GM23338 (cell line): ENCODE data around the gene ACSL3. TPM values are rescaled to one million over a fixed set of nuclear protein-coding genes. Genes with fewer than 3 reads are reported as not detected.

Experiments
- ATAC-seq: fragments of 200-7000 bp; cut with Tn5 transposase; 3 replicates; pipeline ENCODE4 v1.9.1; 2020
- DNase-seq: peaks from one replicate; pipeline ENCODE4 v3.0.0-alpha.2; 2015; ENCODE audit warnings: low spot score
- H2AFZ ChIP-seq: fragments of 200-600 bp; sonication (generic); 2 replicates; pipeline ENCODE4 v1.8.0; 2016; ENCODE audit warnings: antibody characterized with exemption, mild to moderate bottlenecking, moderate library complexity
- H3F3A ChIP-seq: fragments of 200-600 bp; sonication (generic); replicated peaks from 2 replicates; pipeline ENCODE4 v1.8.0; 2017; ENCODE audit warnings: antibody characterized with exemption, mixed run types, low read depth
- H3K27ac ChIP-seq: fragments of 200-600 bp; sonication (generic); 2 replicates; pipeline ENCODE4 v1.6.1; 2016; ENCODE audit warnings: low read depth
- H3K27me3 ChIP-seq: fragments of 200-600 bp; sonication (generic); 2 replicates; pipeline ENCODE4 v1.8.0; 2016; ENCODE audit warnings: mild to moderate bottlenecking, mixed run types, moderate library complexity; ENCODE audit not compliant: insufficient read depth
- H3K36me3 ChIP-seq: fragments of 200-600 bp; sonication (generic); 2 replicates; pipeline ENCODE4 v1.8.0; 2016; ENCODE audit warnings: mild to moderate bottlenecking; ENCODE audit not compliant: insufficient read depth
- H3K4me1 ChIP-seq: fragments of 200-600 bp; sonication (generic); 2 replicates; pipeline ENCODE4 v1.8.0; 2016; ENCODE audit warnings: mild to moderate bottlenecking, moderate library complexity; ENCODE audit not compliant: insufficient read depth
- H3K4me2 ChIP-seq: fragments of 200-600 bp; sonication (generic); 2 replicates; pipeline ENCODE4 v1.7.1; 2017; ENCODE audit warnings: mixed run types
- H3K4me3 ChIP-seq: fragments of 200-600 bp; sonication (generic); 2 replicates; pipeline ENCODE4 v1.6.1; 2016; ENCODE audit warnings: mixed run types
- H3K79me2 ChIP-seq: fragments of 200-600 bp; sonication (generic); replicated peaks from 2 replicates; pipeline ENCODE4 v1.8.0; 2017; ENCODE audit warnings: mild to moderate bottlenecking; ENCODE audit not compliant: insufficient read depth
- H3K9me2 ChIP-seq: fragments of 200-600 bp; sonication (generic); 2 replicates; pipeline ENCODE4 v1.8.0; 2017; ENCODE audit not compliant: insufficient read depth
- H4K20me1 ChIP-seq: fragments of 200-600 bp; sonication (generic); replicated peaks from 2 replicates; pipeline ENCODE4 v1.8.0; 2017; ENCODE audit warnings: mild to moderate bottlenecking; ENCODE audit not compliant: insufficient read depth
- H3K27ac Mint-ChIP-seq: 2 replicates; pipeline ENCODE4 v1.8.0; 2020; ENCODE audit warnings: inconsistent platforms, mild to moderate bottlenecking, moderate library complexity, mixed read lengths
- H3K27me3 Mint-ChIP-seq: 3 replicates; pipeline ENCODE4 v1.8.0; 2022; ENCODE audit warnings: low read depth, mild to moderate bottlenecking, moderate library complexity, mixed read lengths, inconsistent platforms; ENCODE audit not compliant: insufficient read depth, poor library complexity
- H3K36me3 Mint-ChIP-seq: 3 replicates; pipeline ENCODE4 v1.8.0; 2021; ENCODE audit warnings: low read depth, mild to moderate bottlenecking, inconsistent platforms, moderate library complexity, mixed read lengths
- H3K4me1 Mint-ChIP-seq: 3 replicates; pipeline ENCODE4 v1.8.0; 2020; ENCODE audit warnings: mild to moderate bottlenecking, inconsistent platforms, mixed read lengths
- H3K4me3 Mint-ChIP-seq: 3 replicates; pipeline ENCODE4 v1.8.0; 2021; ENCODE audit warnings: moderate library complexity, mild to moderate bottlenecking, inconsistent platforms, mixed read lengths
- H3K9me3 Mint-ChIP-seq: 3 replicates; pipeline ENCODE4 v1.8.0; 2020; ENCODE audit warnings: moderate library complexity, mild to moderate bottlenecking, inconsistent platforms, mixed read lengths
- CREB1 ChIP-seq: fragments of 250-450 bp; sonication (Bioruptor Pico); IDR thresholded peaks from 2 replicates; pipeline ENCODE4 v1.5.0; 2020; ENCODE audit warnings: low read depth, mild to moderate bottlenecking, moderate library complexity
- EZH2 ChIP-seq: fragments of 200-600 bp; sonication (generic); IDR thresholded peaks from one replicate; pipeline ENCODE4 v1.8.0; 2017; ENCODE audit warnings: antibody characterized with exemption, mild to moderate bottlenecking, low read depth; ENCODE audit not compliant: unreplicated experiment
- EZH2phosphoT487 ChIP-seq: fragments of 200-600 bp; sonication (generic); IDR thresholded peaks from one replicate; pipeline ENCODE4 v1.8.1; 2018; ENCODE audit warnings: antibody characterized with exemption; ENCODE audit not compliant: unreplicated experiment
- REST ChIP-seq: IDR thresholded peaks from one replicate; pipeline ENCODE4 v1.6.1; 2018; ENCODE audit warnings: antibody characterized with exemption; ENCODE audit not compliant: unreplicated experiment
- STAT1 ChIP-seq: IDR thresholded peaks from one replicate; pipeline ENCODE4 v1.6.1; 2016; ENCODE audit warnings: antibody characterized with exemption; ENCODE audit not compliant: unreplicated experiment
- ZNF114 ChIP-seq: fragments of 250-450 bp; sonication (Bioruptor Pico); IDR thresholded peaks from 2 replicates; pipeline ENCODE4 v1.5.0; 2020; ENCODE audit warnings: mild to moderate bottlenecking, moderate library complexity
- ZNF462 ChIP-seq: fragments of 250-450 bp; sonication (Bioruptor Pico); IDR thresholded peaks from 2 replicates; pipeline ENCODE4 v1.5.0; 2020; ENCODE audit warnings: mild to moderate bottlenecking, moderate library complexity
- polyA plus RNA-seq: library from polyadenylated mRNA; unstranded; fragments of >200 nt; fragmentation: Nextera tagmentation; extraction: Ambion mirVana; gene quantifications from 2 replicates; pipeline ENCODE4 v1.2.1, GENCODE V29; 2016
- total RNA-seq: library from RNA; depleted of rRNA; stranded (reverse); fragments of >200 nt; shearing (Covaris generic); gene quantifications from 2 replicates; pipeline ENCODE4 v1.2.3, GENCODE V29; 2014
- TF ChIP-seq, protein P1 (sequence below): IDR thresholded peaks from 2 replicates; pipeline ENCODE4 v1.6.1; 2016; ENCODE audit warnings: antibody characterized with exemption
- TF ChIP-seq, protein P2 (sequence below), 2 experiments: fragments of 200-600 bp in 1 of 2; sonication (generic) in 1 of 2; conservative IDR thresholded peaks; 2 replicates each; pipeline versions ENCODE4 v1.5.1 to v1.6.1; 2016 to 2017; ENCODE audit warnings: antibody characterized with exemption in 2 of 2, low read depth in 2 of 2, mild to moderate bottlenecking in 2 of 2, moderate library complexity in 1 of 2

Gene ACSL3
- total and polyA plus RNA-seq, 2 experiments from 2014 or later: 55.3 to 130 TPM

GRCh38 chr2:222952204-222952603, 91.4 kb downstream of the ACSL3 start:
- H3K27me3 ChIP-seq: no peaks in the 10 kb centered on the region
- no peaks in the 10 kb centered on the region for H3K36me3 ChIP-seq
- no peak for TF ChIP-seq ZNF462
- no peak for TF ChIP-seq REST
- TF ChIP-seq ZNF114 (CRISPR knock-in tag): no peak
- no peak for TF ChIP-seq CREB1
- TF ChIP-seq, protein P1, sequence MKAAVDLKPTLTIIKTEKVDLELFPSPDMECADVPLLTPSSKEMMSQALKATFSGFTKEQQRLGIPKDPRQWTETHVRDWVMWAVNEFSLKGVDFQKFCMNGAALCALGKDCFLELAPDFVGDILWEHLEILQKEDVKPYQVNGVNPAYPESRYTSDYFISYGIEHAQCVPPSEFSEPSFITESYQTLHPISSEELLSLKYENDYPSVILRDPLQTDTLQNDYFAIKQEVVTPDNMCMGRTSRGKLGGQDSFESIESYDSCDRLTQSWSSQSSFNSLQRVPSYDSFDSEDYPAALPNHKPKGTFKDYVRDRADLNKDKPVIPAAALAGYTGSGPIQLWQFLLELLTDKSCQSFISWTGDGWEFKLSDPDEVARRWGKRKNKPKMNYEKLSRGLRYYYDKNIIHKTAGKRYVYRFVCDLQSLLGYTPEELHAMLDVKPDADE: no peak
- TF ChIP-seq EZH2phosphoT487: no peak
- no peak for TF ChIP-seq EZH2
- TF ChIP-seq, protein P2, sequence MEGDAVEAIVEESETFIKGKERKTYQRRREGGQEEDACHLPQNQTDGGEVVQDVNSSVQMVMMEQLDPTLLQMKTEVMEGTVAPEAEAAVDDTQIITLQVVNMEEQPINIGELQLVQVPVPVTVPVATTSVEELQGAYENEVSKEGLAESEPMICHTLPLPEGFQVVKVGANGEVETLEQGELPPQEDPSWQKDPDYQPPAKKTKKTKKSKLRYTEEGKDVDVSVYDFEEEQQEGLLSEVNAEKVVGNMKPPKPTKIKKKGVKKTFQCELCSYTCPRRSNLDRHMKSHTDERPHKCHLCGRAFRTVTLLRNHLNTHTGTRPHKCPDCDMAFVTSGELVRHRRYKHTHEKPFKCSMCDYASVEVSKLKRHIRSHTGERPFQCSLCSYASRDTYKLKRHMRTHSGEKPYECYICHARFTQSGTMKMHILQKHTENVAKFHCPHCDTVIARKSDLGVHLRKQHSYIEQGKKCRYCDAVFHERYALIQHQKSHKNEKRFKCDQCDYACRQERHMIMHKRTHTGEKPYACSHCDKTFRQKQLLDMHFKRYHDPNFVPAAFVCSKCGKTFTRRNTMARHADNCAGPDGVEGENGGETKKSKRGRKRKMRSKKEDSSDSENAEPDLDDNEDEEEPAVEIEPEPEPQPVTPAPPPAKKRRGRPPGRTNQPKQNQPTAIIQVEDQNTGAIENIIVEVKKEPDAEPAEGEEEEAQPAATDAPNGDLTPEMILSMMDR (conservative IDR thresholded peaks at IDR 0.05; ENCODE audit: low read depth in 2 of 2): no peak
- no peak for TF ChIP-seq STAT1
- no peaks in the 10 kb centered on the region for H3K36me3 Mint-ChIP-seq
- H3K9me2 ChIP-seq: no peaks in the 10 kb centered on the region
- H3F3A ChIP-seq: no peaks in the 10 kb centered on the region
- no peak overlapping the region for H3K4me2 ChIP-seq
- peaks cover 6% of the 10 kb centered on the region for H3K27me3 Mint-ChIP-seq
- DNase-seq (no peak), ATAC-seq (no peak)
- H3K4me3 Mint-ChIP-seq: no peak overlapping the region
- H3K9me3 Mint-ChIP-seq: no peaks in the 10 kb centered on the region; the same call in 2 of the 3 replicates
- no peaks in the 10 kb centered on the region for H3K79me2 ChIP-seq
- no peak overlapping the region for H3K27ac ChIP-seq
- no peaks in the 10 kb centered on the region for H4K20me1 ChIP-seq
- H3K27ac Mint-ChIP-seq: no peak overlapping the region
- no peak overlapping the region for H2AFZ ChIP-seq
- H3K4me1 Mint-ChIP-seq: no peaks in the 10 kb centered on the region
- no peak overlapping the region for H3K4me3 ChIP-seq
- no peaks in the 10 kb centered on the region for H3K4me1 ChIP-seq
